HCT116 (cell line): ENCODE data around the gene DHPS. TPM values are rescaled to one million over a fixed set of nuclear protein-coding genes. Genes with fewer than 3 reads are reported as not detected.

Experiments
- ATAC-seq: fragments of 200-7000 bp; cut with Tn5 transposase; 2 replicates; pipeline ENCODE4 v1.9.1; 2020; ENCODE audit warnings: mild to moderate bottlenecking, moderate library complexity
- BruUV-seq: library from RNA; stranded (reverse); fragments of 400-500 nt; replicated peaks from 2 replicates; lab custom pipeline; 2021; lab: Mats Ljungman, UMichigan
- CTCF ChIA-PET: fragments of 300-600 bp; sonication (Branson Sonifier 250); formaldehyde crosslinking; loops from one replicate; lab custom pipeline; 2021; ENCODE audit warnings: antibody characterized with exemption; lab: Charles Lee
- POLR2A ChIA-PET: fragments of 300-600, 350-600 bp; sonication (Branson Sonifier 250); formaldehyde crosslinking; loops from one replicate; lab custom pipeline; 2021; ENCODE audit warnings: antibody characterized with exemption; lab: Charles Lee
- RAD21 ChIA-PET, 2 experiments: fragments of 300-600 bp; sonication (Branson Sonifier 250); formaldehyde crosslinking; loops; one replicate each; lab custom pipeline; 2023; ENCODE audit warnings: low total read pairs in 2 of 2; ENCODE audit not compliant: uncharacterized antibody in 2 of 2, unreplicated experiment in 2 of 2, low non-redundant PET in 1 of 2; lab: Charles Lee
- DNase-seq: peaks from one replicate; pipeline ENCODE4 v3.0.0-alpha.2; 2010; ENCODE audit warnings: low read depth, low spot score
- H2AFZ ChIP-seq: fragments of 200-600 bp; shearing (Covaris generic), sonication (generic); 2 replicates; pipeline ENCODE4 v1.6.1; 2017; ENCODE audit warnings: low read depth, mixed run types, mixed read lengths, antibody characterized with exemption, low read length; ENCODE audit not compliant: poor library complexity, severe bottlenecking
- H3K27ac ChIP-seq: 2 replicates; pipeline ENCODE4 v1.5.1; 2012; ENCODE audit warnings: low read depth, low read length
- H3K27me3 ChIP-seq: fragments of 200-600 bp; sonication (generic); 2 replicates; pipeline ENCODE4 v1.6.1; 2016; ENCODE audit warnings: mixed run types, low read length, mixed read lengths; ENCODE audit not compliant: insufficient read depth
- H3K36me3 ChIP-seq, 2 experiments: fragments of 200-500 bp in 1 of 2; fragments of 200-600 bp in 1 of 2; sonication (Bioruptor generic) in 1 of 2; sonication (generic) in 1 of 2; 2 replicates each; pipeline versions ENCODE4 v1.5.1 to v1.6.1; 2014 to 2016; ENCODE audit warnings: low read length in 2 of 2, inconsistent platforms in 1 of 2, mixed read lengths in 1 of 2, mixed run types in 1 of 2; ENCODE audit not compliant: insufficient read depth in 2 of 2, control insufficient read depth in 1 of 2
- H3K4me1 ChIP-seq, 2 experiments: fragments of 200-600 bp in 1 of 2; sonication (generic) in 1 of 2; 2 replicates each; pipeline versions ENCODE4 v1.5.1 to v1.6.1; 2012 to 2017; ENCODE audit warnings: low read length in 2 of 2, inconsistent platforms in 1 of 2, mild to moderate bottlenecking in 1 of 2, mixed read lengths in 1 of 2, mixed run types in 1 of 2, moderate library complexity in 1 of 2; ENCODE audit not compliant: insufficient read depth in 2 of 2, control insufficient read depth in 1 of 2
- H3K4me2 ChIP-seq: fragments of 200-600 bp; sonication (generic); 2 replicates; pipeline ENCODE4 v1.6.1; 2017; ENCODE audit warnings: mixed run types, low read length, mixed read lengths
- H3K4me3 ChIP-seq, 2 experiments: fragments of 200-600 bp in 1 of 2; sonication (generic) in 1 of 2; replicated peaks in 1 of 2; 2 replicates each; pipeline ENCODE4 v1.5.1; 2011 to 2016; ENCODE audit warnings: low read length in 2 of 2, control low read depth in 1 of 2, low read depth in 1 of 2, mild to moderate bottlenecking in 1 of 2, mixed read lengths in 1 of 2, mixed run types in 1 of 2
- H3K79me2 ChIP-seq: fragments of 200-600 bp; sonication (generic); 2 replicates; pipeline ENCODE4 v1.6.1; 2017; ENCODE audit warnings: mild to moderate bottlenecking, mixed run types, low read length, moderate library complexity, mixed read lengths; ENCODE audit not compliant: insufficient read depth
- H3K9ac ChIP-seq: fragments of 200-600 bp; sonication (generic); 2 replicates; pipeline ENCODE4 v1.6.1; 2016; ENCODE audit warnings: low read length, mixed read lengths
- H3K9me2 ChIP-seq: fragments of 200-600 bp; sonication (generic), shearing (Covaris generic); 2 replicates; pipeline ENCODE4 v1.6.1; 2017; ENCODE audit warnings: mixed run types, mild to moderate bottlenecking, moderate library complexity; ENCODE audit not compliant: insufficient read depth
- H3K9me3 ChIP-seq, 2 experiments: fragments of 200-500 bp in 1 of 2; fragments of 200-600 bp in 1 of 2; sonication (Bioruptor generic) in 1 of 2; sonication (generic) in 1 of 2; 2 replicates each; pipeline ENCODE4 v1.6.1; 2014 to 2017; ENCODE audit warnings: low read length in 2 of 2, mixed read lengths in 2 of 2, inconsistent platforms in 1 of 2, low read depth in 1 of 2, mild to moderate bottlenecking in 1 of 2, mixed run types in 1 of 2, moderate library complexity in 1 of 2; ENCODE audit not compliant: control insufficient read depth in 1 of 2, insufficient read depth in 1 of 2
- H4K20me1 ChIP-seq: fragments of 200-600 bp; sonication (generic), shearing (Covaris generic); 2 replicates; pipeline ENCODE4 v1.6.1; 2017; ENCODE audit warnings: mixed run types, mild to moderate bottlenecking, moderate library complexity; ENCODE audit not compliant: insufficient read depth
- CEBPB ChIP-seq: IDR thresholded peaks from 2 replicates; pipeline ENCODE4 v1.6.1; 2012; ENCODE audit warnings: low read depth
- EGR1 ChIP-seq: IDR thresholded peaks from 2 replicates; pipeline ENCODE4 v1.6.1; 2012; ENCODE audit warnings: low read depth
- JUND ChIP-seq: IDR thresholded peaks from 2 replicates; pipeline ENCODE4 v1.6.1; 2012
- POLR2A ChIP-seq: IDR thresholded peaks from 2 replicates; pipeline ENCODE4 v1.7.0; 2011; ENCODE audit warnings: borderline replicate concordance; ENCODE audit not compliant: insufficient read depth, insufficient read length; ENCODE audit errors: extremely low read depth
- POLR2AphosphoS5 ChIP-seq: IDR thresholded peaks from 2 replicates; pipeline ENCODE4 v1.6.1; 2011; ENCODE audit warnings: mild to moderate bottlenecking, low read depth, low read length, moderate library complexity
- SP1 ChIP-seq: IDR thresholded peaks from 2 replicates; pipeline ENCODE4 v1.6.1; 2012; ENCODE audit warnings: low read depth
- TCF7L2 ChIP-seq: IDR thresholded peaks from 2 replicates; pipeline ENCODE4 v1.7.0; 2011; ENCODE audit warnings: borderline replicate concordance, inconsistent platforms; ENCODE audit not compliant: insufficient read depth, insufficient read length; ENCODE audit errors: extremely low read depth
- YY1 ChIP-seq: IDR thresholded peaks from 2 replicates; pipeline ENCODE4 v1.6.1; 2011; ENCODE audit warnings: low read length, low read depth, moderate library complexity, mild to moderate bottlenecking; ENCODE audit not compliant: insufficient replicate concordance; ENCODE audit errors: extremely low read depth
- ZFX ChIP-seq: fragments of 450-650 bp; IDR thresholded peaks from 2 replicates; pipeline ENCODE4 v1.6.1; 2017
- ZNF274 ChIP-seq: fragments of 200-500 bp; sonication (Bioruptor generic); IDR thresholded peaks from 2 replicates; pipeline ENCODE4 v1.6.1; 2014; ENCODE audit warnings: mild to moderate bottlenecking, low read depth, low read length, inconsistent platforms
- intact Hi-C: fragments of 100-400 bp; cut with micrococcal nuclease; formaldehyde crosslinking; loops from 2 replicates; pipeline ENCODE4 v1.10.0; 2022
- total RNA-seq: library from RNA; stranded (reverse); gene quantifications from one replicate; pipeline ENCODE4 v1.2.1, GENCODE V29; 2021; ENCODE audit not compliant: unreplicated experiment
- TF ChIP-seq, protein P1 (sequence below): IDR thresholded peaks from 2 replicates; pipeline ENCODE4 v1.6.1; 2011; ENCODE audit warnings: mild to moderate bottlenecking, low read length, moderate library complexity; ENCODE audit not compliant: insufficient replicate concordance; ENCODE audit errors: extremely low read depth

DHPS gene
- total RNA-seq, 1 experiment from 2014 or later, result 134 TPM

- H3K9ac ChIP-seq, result no peak overlapping the region
- H3K27me3 ChIP-seq, result no peaks in the 10 kb centered on the region
- peaks cover 7% of the 10 kb centered on the region; the same call in 1 of the 2 replicates for H4K20me1 ChIP-seq
- intact Hi-C loops, result no loop called here
- peaks cover 44% of the 10 kb centered on the region for H3K79me2 ChIP-seq
- peaks cover 7 to 24% of the 10 kb centered on the region in 2 experiments for H3K4me1 ChIP-seq
- ATAC-seq (no peak), DNase-seq (no peak)
- no peaks in the 10 kb centered on the region for H3K9me3 ChIP-seq
- POLR2A ChIA-PET, result interaction anchor here (0.7 kb wide), 1 partner anchor 31 kb away, joined by 3 read pairs; no protein-coding TSS in a partner anchor
- no TSS peak for BruUV-seq
- H3K4me2 ChIP-seq, result no peak overlapping the region
- CTCF ChIA-PET, result interaction anchor here (1.6 kb wide), 1 partner anchor 28 kb away, joined by 3 read pairs; no protein-coding TSS in a partner anchor
- H2AFZ ChIP-seq, result no peak overlapping the region
- no peaks in the 10 kb centered on the region for H3K9me2 ChIP-seq
- no peak overlapping the region for H3K4me3 ChIP-seq
- RAD21 ChIA-PET, result no interaction called here
- H3K36me3 ChIP-seq, result peaks cover 33 to 34% of the 10 kb centered on the region in 2 experiments
- TF ChIP-seq, protein P1, sequence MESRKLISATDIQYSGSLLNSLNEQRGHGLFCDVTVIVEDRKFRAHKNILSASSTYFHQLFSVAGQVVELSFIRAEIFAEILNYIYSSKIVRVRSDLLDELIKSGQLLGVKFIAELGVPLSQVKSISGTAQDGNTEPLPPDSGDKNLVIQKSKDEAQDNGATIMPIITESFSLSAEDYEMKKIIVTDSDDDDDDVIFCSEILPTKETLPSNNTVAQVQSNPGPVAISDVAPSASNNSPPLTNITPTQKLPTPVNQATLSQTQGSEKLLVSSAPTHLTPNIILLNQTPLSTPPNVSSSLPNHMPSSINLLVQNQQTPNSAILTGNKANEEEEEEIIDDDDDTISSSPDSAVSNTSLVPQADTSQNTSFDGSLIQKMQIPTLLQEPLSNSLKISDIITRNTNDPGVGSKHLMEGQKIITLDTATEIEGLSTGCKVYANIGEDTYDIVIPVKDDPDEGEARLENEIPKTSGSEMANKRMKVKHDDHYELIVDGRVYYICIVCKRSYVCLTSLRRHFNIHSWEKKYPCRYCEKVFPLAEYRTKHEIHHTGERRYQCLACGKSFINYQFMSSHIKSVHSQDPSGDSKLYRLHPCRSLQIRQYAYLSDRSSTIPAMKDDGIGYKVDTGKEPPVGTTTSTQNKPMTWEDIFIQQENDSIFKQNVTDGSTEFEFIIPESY, result no peak
- TF ChIP-seq POLR2A (no peak), ZFX (no peak), EGR1 (no peak), TCF7L2 (no peak), SP1 (no peak), CEBPB (no peak), ZNF274 (no peak), YY1 (no peak), JUND (no peak), POLR2AphosphoS5 (no peak)
- H3K27ac ChIP-seq, result no peak overlapping the region
Observed at GRCh38 chr19:12727745-12728433, 46.2 kb upstream of the DHPS start.
